Naive thymus-derived CD8-positive, alpha-beta T cell (primary cell): ENCODE results near the gene PLXDC2. TPM values are rescaled to one million over a fixed set of nuclear protein-coding genes. Genes with fewer than 3 reads are reported as not detected.
"Not testable (repeated sequence)": the region's sequence is repeated elsewhere in the genome, so short reads cannot be mapped to it uniquely, and the experiment has no call there.

ENCODE experiments used
- ATAC-seq, 2 donors: fragments of 150-1000 bp; cut with Tn5 transposase in 1 of 2; sonication (Bioruptor Pico), chemical (Tn5 transposase) in 1 of 2; 1 replicate in 1 of 2; 2 replicates in 1 of 2; pipeline ENCODE4 v1.10.0; 2021; ENCODE audit warnings: mild to moderate bottlenecking in 2 of 2, moderate library complexity in 2 of 2
- POLR2A ChIA-PET: fragments of 350-600 bp; sonication (Branson Sonifier 250); formaldehyde crosslinking; loops from one replicate; lab custom pipeline; 2021; ENCODE audit warnings: antibody characterized with exemption; lab: Charles Lee
- DNase-seq, 10 donors: peaks; one replicate each; pipeline versions ENCODE4 v3.0.0 to v3.0.0-alpha.2; 2020 to 2022
- H3K27ac Mint-ChIP-seq, 10 donors: one replicate each; pipeline ENCODE4 v1.8.0; 2020 to 2022; ENCODE audit warnings: mild to moderate bottlenecking in 10 of 10, mixed read lengths in 10 of 10, moderate library complexity in 4 of 10, inconsistent platforms in 1 of 10
- H3K27me3 Mint-ChIP-seq, 5 donors: one replicate each; pipeline ENCODE4 v1.8.0; 2021 to 2022; ENCODE audit warnings: mixed read lengths in 5 of 5
- H3K36me3 Mint-ChIP-seq, 3 donors: one replicate each; pipeline ENCODE4 v1.8.0; 2020 to 2022; ENCODE audit warnings: mixed read lengths in 3 of 3, mild to moderate bottlenecking in 2 of 3, inconsistent platforms in 1 of 3
- H3K4me1 Mint-ChIP-seq, 4 donors: one replicate each; pipeline ENCODE4 v1.8.0; 2021 to 2022; ENCODE audit warnings: mixed read lengths in 4 of 4
- H3K4me3 Mint-ChIP-seq, 10 donors: one replicate each; pipeline ENCODE4 v1.8.0; 2020 to 2022; ENCODE audit warnings: mild to moderate bottlenecking in 10 of 10, mixed read lengths in 10 of 10, moderate library complexity in 6 of 10, inconsistent platforms in 1 of 10
- H3K9me3 Mint-ChIP-seq, 9 donors: one replicate each; pipeline ENCODE4 v1.8.0; 2020 to 2022; ENCODE audit warnings: mixed read lengths in 9 of 9, mild to moderate bottlenecking in 3 of 9, inconsistent platforms in 1 of 9, moderate library complexity in 1 of 9
- polyA plus RNA-seq, 3 donors: library from polyadenylated mRNA; unstranded; fragments of 300-500 nt; fragmentation: Illumina TruSeq; gene quantifications; one replicate each; pipeline ENCODE4 v1.2.3, GENCODE V29; 2021
- total RNA-seq, 8 experiments: library from RNA in 2 of 8; stranded (reverse) in 2 of 8; gene quantifications; one replicate each; pipeline ENCODE4 v1.2.3 and lab custom pipeline; 2021 to 2026

Gene PLXDC2
- under 1 TPM; 0.31 to 0.44 TPM for total RNA-seq
- polyA plus RNA-seq = under 1 TPM in 1 of 3 donors, not detected in 2; 0.07 TPM
- total RNA-seq (lab: John Stamatoyannopoulos, UW) = 0 to 0.17 (median 0.07) reads per million in 6 experiments

GRCh38 chr10:19816411-19817230, at the start of gene PLXDC2:
TSS of gene PLXDC2 (plus strand) at chr10:19816432.
- no peak for ATAC-seq
- no peak for DNase-seq
- POLR2A ChIA-PET = no interaction called here
- no peaks in the 10 kb centered on the region for H3K36me3 Mint-ChIP-seq
- peaks cover 0 to 30% (median 6%) of the 10 kb centered on the region in 4 donors for H3K4me1 Mint-ChIP-seq
- no peak within 1 kb of the TSS for H3K27ac Mint-ChIP-seq
- H3K27me3 Mint-ChIP-seq = peaks cover 22 to 64% (median 30%) of the 10 kb centered on the region in 5 donors
- H3K4me3 Mint-ChIP-seq = peak within 1 kb of the TSS in 9 of 10 donors; percentile 6 to 78 (median 45)
- H3K9me3 Mint-ChIP-seq = peaks cover 0 to 2% (median 0%) of the 10 kb centered on the region in 9 donors

GRCh38 chr10:19767876-19768275, 48.4 kb upstream of the PLXDC2 start:
- Mint-ChIP-seq H3K4me1 (no peaks in the 10 kb centered on the region), H3K9me3 (peaks cover 0 to 9% (median 0%) of the 10 kb centered on the region in 9 donors), H3K27ac (no peak overlapping the region), H3K4me3 (no peak overlapping the region), H3K27me3 (no peaks in the 10 kb centered on the region), H3K36me3 (no peaks in the 10 kb centered on the region)
- DNase-seq = no peak
- POLR2A ChIA-PET = no interaction called here
- no peak for ATAC-seq

DNA sequence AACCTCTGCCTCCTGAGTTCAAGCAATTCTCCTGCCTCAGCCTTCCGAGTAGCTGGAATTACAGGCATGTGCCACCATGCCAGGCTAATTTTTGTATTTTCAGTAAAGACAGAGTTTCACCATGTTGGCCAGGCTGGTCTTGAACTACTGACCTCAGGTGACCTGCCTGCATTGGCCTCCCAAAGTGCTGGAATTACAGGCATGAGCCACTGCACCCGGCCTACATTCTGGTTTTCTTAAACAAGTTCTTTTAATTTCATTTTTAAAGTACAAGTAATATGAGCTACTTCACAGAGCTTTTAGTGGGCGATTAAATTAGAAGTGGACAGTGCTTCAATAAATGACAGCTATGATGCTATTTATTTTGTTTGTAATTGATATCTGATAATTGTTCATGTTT, 46.4 kb upstream of the PLXDC2 start:
- H3K27ac Mint-ChIP-seq, H3K36me3 Mint-ChIP-seq, H3K9me3 Mint-ChIP-seq, H3K4me1 Mint-ChIP-seq, ATAC-seq, DNase-seq, H3K4me3 Mint-ChIP-seq, POLR2A ChIA-PET, H3K27me3 Mint-ChIP-seq: not testable (repeated sequence)

DNA sequence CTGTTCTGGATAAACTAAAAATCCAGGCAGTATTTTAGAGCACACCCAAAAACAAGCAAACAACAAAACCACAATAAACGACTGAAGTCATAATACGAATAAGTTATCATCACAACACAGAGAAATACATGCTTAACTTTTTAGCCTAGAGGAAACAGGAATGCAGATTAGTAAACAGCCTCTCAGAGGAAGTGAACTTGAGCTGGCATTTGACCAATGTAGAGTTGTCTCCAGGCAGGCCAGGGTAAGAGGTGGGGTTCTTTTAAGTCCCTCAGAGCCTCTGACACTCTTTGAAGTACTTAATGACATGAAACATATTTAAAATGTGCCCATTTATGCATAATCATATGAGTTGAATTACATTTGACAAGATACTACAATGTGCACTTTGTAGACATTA, 43.3 kb upstream of the PLXDC2 start:
- POLR2A ChIA-PET = no interaction called here
- H3K9me3 Mint-ChIP-seq = peaks cover 0 to 4% (median 0%) of the 10 kb centered on the region in 9 donors
- no peak overlapping the region for H3K4me3 Mint-ChIP-seq
- H3K27ac Mint-ChIP-seq = no peak overlapping the region
- DNase-seq (no peak), ATAC-seq (no peak)
- H3K4me1 Mint-ChIP-seq = no peaks in the 10 kb centered on the region
- H3K36me3 Mint-ChIP-seq = no peaks in the 10 kb centered on the region
- H3K27me3 Mint-ChIP-seq = peaks cover 0 to 4% (median 0%) of the 10 kb centered on the region in 5 donors

- Mint-ChIP-seq H3K27ac (no peak overlapping the region), H3K4me1 (no peaks in the 10 kb centered on the region), H3K9me3 (peaks cover 0 to 5% (median 0%) of the 10 kb centered on the region in 9 donors), H3K27me3 (peaks cover 0 to 4% (median 0%) of the 10 kb centered on the region in 5 donors), H3K36me3 (no peaks in the 10 kb centered on the region), H3K4me3 (no peak overlapping the region)
- DNase-seq = no peak
- POLR2A ChIA-PET = no interaction called here
- ATAC-seq = no peak
These were observed 40.9 kb upstream of the PLXDC2 start for GRCh38 chr10:19775296-19775695.

DNA sequence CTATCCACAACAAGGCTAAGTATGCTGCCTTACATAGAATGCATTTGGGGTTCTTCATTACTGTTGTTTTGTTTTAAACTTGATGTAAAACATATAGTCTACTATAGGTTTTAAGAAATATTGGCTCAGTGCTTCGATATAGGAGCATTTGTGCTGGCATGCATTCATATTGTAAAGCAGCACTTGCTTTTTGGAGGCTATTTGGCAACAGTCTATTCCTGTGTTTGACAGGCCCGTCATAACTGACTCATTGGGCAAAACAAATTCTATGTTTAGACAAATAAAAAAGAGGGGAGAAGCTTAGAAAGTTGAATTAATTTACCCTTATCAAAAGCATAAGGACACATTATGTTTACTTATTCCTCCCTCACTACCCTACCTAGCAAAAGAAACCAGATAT, 38.4 kb upstream of the PLXDC2 start:
- DNase-seq = no peak
- peaks cover 0 to 9% (median 0%) of the 10 kb centered on the region in 5 donors for H3K27me3 Mint-ChIP-seq
- H3K4me1 Mint-ChIP-seq = no peaks in the 10 kb centered on the region
- peaks cover 0 to 10% (median 4%) of the 10 kb centered on the region in 9 donors for H3K9me3 Mint-ChIP-seq
- no peak for ATAC-seq
- POLR2A ChIA-PET = no interaction called here
- H3K36me3 Mint-ChIP-seq = no peaks in the 10 kb centered on the region
- H3K4me3 Mint-ChIP-seq = no peak overlapping the region
- no peak overlapping the region for H3K27ac Mint-ChIP-seq

DNA sequence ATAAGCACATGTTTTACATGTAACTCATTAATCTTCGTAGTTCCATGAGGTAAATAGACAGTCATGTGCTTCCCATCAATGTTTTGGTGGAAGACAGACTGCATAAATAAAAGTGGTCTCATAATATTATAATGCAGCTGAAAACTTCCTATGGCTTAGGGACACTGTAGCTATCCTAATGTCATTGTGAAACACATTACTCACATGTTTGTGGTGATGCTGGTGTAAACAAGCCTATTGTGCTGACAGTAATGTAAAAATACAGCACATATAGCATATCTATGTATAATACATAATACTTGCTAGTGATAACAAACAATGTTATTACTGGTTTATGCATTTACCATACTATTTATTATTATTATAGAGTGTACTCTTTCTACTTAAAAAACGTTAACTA, 37.2 kb upstream of the PLXDC2 start:
- POLR2A ChIA-PET = no interaction called here
- H3K27ac Mint-ChIP-seq = no peak overlapping the region
- peaks cover 0 to 10% (median 4%) of the 10 kb centered on the region in 9 donors for H3K9me3 Mint-ChIP-seq
- no peaks in the 10 kb centered on the region for H3K4me1 Mint-ChIP-seq
- H3K4me3 Mint-ChIP-seq = no peak overlapping the region
- no peak for ATAC-seq
- H3K36me3 Mint-ChIP-seq = no peaks in the 10 kb centered on the region
- DNase-seq = no peak
- peaks cover 0 to 9% (median 0%) of the 10 kb centered on the region in 5 donors for H3K27me3 Mint-ChIP-seq

- H3K9me3 Mint-ChIP-seq = peaks cover 0 to 10% (median 2%) of the 10 kb centered on the region in 9 donors
- ATAC-seq (no peak), DNase-seq (no peak)
- no peak overlapping the region for H3K4me3 Mint-ChIP-seq
- POLR2A ChIA-PET = no interaction called here
- H3K27ac Mint-ChIP-seq = no peak overlapping the region
- no peaks in the 10 kb centered on the region for H3K4me1 Mint-ChIP-seq
- peaks cover 0 to 4% (median 0%) of the 10 kb centered on the region in 5 donors for H3K27me3 Mint-ChIP-seq
- no peaks in the 10 kb centered on the region for H3K36me3 Mint-ChIP-seq
These were observed 33.7 kb upstream of the PLXDC2 start for GRCh38 chr10:19782430-19783089.

- no peak for ATAC-seq
- DNase-seq = no peak
- POLR2A ChIA-PET = no interaction called here
- Mint-ChIP-seq H3K9me3 (peaks cover 0 to 10% (median 2%) of the 10 kb centered on the region in 9 donors), H3K27me3 (peaks cover 0 to 4% (median 1%) of the 10 kb centered on the region in 5 donors), H3K4me1 (no peaks in the 10 kb centered on the region), H3K4me3 (no peak overlapping the region), H3K36me3 (no peaks in the 10 kb centered on the region), H3K27ac (no peak overlapping the region)
These were observed 32.5 kb upstream of the PLXDC2 start for GRCh38 chr10:19783721-19784120.

- Mint-ChIP-seq H3K27me3 (peaks cover 0 to 4% (median 1%) of the 10 kb centered on the region in 5 donors), H3K9me3 (peaks cover 0 to 10% (median 0%) of the 10 kb centered on the region in 9 donors), H3K27ac (no peak overlapping the region), H3K36me3 (no peaks in the 10 kb centered on the region), H3K4me1 (no peaks in the 10 kb centered on the region), H3K4me3 (no peak overlapping the region)
- no peak for DNase-seq
- POLR2A ChIA-PET = no interaction called here
- no peak for ATAC-seq
These were observed 30.9 kb upstream of the PLXDC2 start for GRCh38 chr10:19785366-19785765.

- H3K4me3 Mint-ChIP-seq = no peak overlapping the region
- ATAC-seq (no peak), DNase-seq (no peak)
- no peaks in the 10 kb centered on the region for H3K4me1 Mint-ChIP-seq
- peaks cover 0 to 3% (median 0%) of the 10 kb centered on the region in 9 donors for H3K9me3 Mint-ChIP-seq
- H3K36me3 Mint-ChIP-seq = no peaks in the 10 kb centered on the region
- H3K27me3 Mint-ChIP-seq = peaks cover 0 to 4% (median 1%) of the 10 kb centered on the region in 5 donors
- POLR2A ChIA-PET = no interaction called here
- no peak overlapping the region for H3K27ac Mint-ChIP-seq
These were observed 28.1 kb upstream of the PLXDC2 start for GRCh38 chr10:19788075-19788686.

GRCh38 chr10:19788902-19789301, 27.3 kb upstream of the PLXDC2 start:
- DNase-seq = no peak
- ATAC-seq = no peak
- Mint-ChIP-seq H3K4me3 (no peak overlapping the region), H3K36me3 (no peaks in the 10 kb centered on the region), H3K9me3 (peaks cover 0 to 3% (median 0%) of the 10 kb centered on the region in 9 donors), H3K27me3 (peaks cover 0 to 4% (median 1%) of the 10 kb centered on the region in 5 donors), H3K4me1 (no peaks in the 10 kb centered on the region), H3K27ac (no peak overlapping the region)
- POLR2A ChIA-PET = no interaction called here

DNA sequence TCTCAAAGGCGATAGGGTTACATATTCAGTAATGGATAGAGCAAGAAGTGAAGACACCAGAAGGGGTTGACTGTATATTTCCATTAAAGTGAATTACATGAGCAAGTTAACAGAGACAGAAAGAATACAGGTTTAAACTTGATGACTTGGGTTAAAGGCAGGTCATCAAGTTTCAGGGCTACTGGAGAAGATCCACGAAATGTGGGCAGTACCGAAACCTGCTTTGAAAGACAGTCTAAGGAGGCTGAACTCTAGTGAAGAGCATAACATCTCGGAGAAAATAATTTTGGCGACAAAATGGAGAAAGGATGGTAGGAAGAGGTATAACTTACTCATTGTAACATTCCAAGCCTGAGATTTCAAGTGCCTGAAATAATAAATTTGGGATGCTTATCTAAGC, 26.6 kb upstream of the PLXDC2 start:
- no peak for DNase-seq

More for the DNA sequence above, 26.6 kb upstream of the PLXDC2 start:
- Mint-ChIP-seq H3K4me1 (no peaks in the 10 kb centered on the region), H3K4me3 (no peak overlapping the region), H3K36me3 (no peaks in the 10 kb centered on the region), H3K27me3 (peaks cover 0 to 4% (median 1%) of the 10 kb centered on the region in 5 donors), H3K9me3 (peaks cover 0 to 3% (median 0%) of the 10 kb centered on the region in 9 donors), H3K27ac (no peak overlapping the region)
- POLR2A ChIA-PET = no interaction called here
- no peak for ATAC-seq
